Activated CD4-positive, alpha-beta T cell treated with anti-CD3 and anti-CD28 coated beads, Interleukin-2, Interleukin-6, amounts not matched to agents 100 ng/mL and 50 ng/mL, durations not matched to agents 16 hours and 8 hours (primary cell): ENCODE data around the gene ACTL8.
"Not testable (repeated sequence)": the region's sequence is repeated elsewhere in the genome, so short reads cannot be mapped to it uniquely, and the experiment has no call there.

Source experiments
- DNase-seq: peaks from one replicate; pipeline ENCODE4 v3.0.0-alpha.2; 2020

ACTL8 gene

GRCh38 chr1:17735793-17736192, 19.3 kb upstream of the ACTL8 start:
- DNase-seq = no peak

DNA sequence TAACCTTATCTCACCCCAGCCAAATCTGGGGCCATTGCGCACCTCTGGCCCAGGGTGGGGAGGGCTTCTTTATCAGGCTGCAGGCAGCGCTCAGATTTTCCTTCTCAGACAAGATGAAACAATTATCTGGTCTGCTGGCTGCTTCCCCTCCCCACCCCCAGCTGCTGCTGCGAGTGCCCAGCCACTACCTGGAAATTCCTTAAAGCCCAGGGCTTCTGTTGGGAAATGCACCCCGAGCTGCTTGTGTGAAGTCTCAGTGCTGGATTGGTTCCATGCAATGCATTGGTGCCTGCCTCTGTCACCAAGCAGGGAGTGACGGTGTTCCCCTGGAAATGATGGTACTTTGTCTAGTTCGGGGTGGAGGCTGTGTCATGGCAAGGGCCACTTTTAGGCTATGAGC, 18.5 kb upstream of the ACTL8 start:
- no peak for DNase-seq

- no peak for DNase-seq
Measured at GRCh38 chr1:17739050-17739449, 16.1 kb upstream of the ACTL8 start.

- no peak for DNase-seq
Measured at GRCh38 chr1:17741052-17741451, 14.1 kb upstream of the ACTL8 start.

- no peak for DNase-seq
Measured at GRCh38 chr1:17742583-17742982, 12.6 kb upstream of the ACTL8 start.

- no peak for DNase-seq
Measured at GRCh38 chr1:17743008-17743647, 12.0 kb upstream of the ACTL8 start.

DNA sequence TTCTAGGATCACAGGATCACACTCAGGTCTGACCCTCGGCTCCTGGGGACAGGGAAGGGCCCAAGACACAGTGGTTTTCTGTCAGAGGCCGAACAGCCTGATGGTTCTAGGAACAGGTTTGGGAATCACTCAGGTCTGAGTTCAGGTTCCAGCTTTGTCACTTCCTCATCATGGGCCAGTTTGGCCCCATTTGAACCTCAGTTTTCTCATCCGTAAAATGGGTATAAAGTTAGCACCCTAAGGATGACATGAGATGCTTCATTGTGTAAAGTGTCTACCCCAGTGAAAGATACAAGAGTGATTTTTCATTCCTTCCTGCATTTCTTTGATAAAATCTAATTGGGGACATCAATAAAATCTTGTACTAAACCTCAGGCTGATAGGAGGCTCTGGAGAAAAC, 11.2 kb upstream of the ACTL8 start:
- no peak for DNase-seq

- no peak for DNase-seq
Measured at GRCh38 chr1:17744666-17745478, 10.3 kb upstream of the ACTL8 start.

DNA sequence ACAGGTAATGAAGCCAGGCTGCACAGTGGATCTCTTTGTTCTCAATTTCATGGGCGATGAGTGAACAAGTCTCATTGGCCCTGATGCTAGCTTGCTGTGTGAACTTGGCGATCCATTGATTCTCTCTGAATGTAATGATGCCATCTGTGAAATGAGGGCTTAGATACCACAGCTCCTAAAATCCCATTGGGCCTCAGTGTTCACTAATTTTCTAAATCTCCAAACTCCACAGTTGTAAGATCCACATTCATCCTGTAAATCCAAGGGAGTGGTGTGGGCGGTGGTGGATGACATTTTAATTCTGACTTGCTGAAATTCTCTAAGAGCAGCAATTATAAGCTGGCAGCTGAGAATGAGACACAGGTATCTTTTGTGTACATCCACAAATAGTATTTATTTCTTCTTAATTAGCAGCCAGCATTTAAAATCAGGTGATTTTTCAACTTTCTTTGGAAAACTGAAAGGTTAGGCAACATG, 9.6 kb upstream of the ACTL8 start:
- DNase-seq = no peak

DNA sequence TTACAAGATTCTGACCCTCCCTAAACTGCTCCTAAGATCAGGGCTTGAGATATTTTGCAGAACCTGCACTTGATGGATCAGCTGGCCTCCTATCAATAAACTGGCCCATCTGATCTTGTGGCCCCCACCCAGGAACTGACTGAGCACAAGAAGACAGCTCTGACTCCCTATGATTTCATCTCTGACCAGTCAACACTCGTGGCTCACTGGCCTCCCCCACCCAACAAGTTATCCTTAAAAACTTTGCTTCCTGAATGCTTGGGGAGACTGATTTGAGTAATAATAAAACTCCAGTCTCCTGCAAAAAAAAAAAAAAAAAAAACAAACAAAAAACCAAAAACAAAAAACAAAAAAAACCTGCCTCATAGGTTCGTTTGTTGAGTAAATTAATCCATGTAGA, 8.9 kb upstream of the ACTL8 start:
- not testable (repeated sequence) for DNase-seq

- DNase-seq = no peak
Measured at GRCh38 chr1:17746920-17747319, 8.2 kb upstream of the ACTL8 start.

DNA sequence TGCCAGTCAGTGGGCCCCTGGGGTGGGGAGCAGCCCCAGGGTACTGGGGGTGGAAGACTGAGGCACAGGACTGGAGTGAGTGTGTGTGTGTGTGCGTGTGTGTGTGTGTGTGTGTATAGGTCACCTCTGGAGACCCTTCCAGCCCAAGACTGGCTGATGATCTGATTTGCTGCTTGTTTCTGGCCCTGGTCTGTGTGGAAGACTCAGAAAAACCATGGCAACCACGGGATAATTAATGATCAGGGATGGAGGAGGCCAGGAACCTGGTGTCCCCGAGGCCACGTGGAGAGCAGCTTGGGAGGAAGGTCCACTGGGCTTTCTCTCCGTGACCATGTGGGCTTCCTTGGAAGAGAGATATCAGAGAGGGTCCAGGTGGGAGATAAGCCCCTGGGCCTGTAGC, 4.8 kb upstream of the ACTL8 start:
- no peak for DNase-seq

DNA sequence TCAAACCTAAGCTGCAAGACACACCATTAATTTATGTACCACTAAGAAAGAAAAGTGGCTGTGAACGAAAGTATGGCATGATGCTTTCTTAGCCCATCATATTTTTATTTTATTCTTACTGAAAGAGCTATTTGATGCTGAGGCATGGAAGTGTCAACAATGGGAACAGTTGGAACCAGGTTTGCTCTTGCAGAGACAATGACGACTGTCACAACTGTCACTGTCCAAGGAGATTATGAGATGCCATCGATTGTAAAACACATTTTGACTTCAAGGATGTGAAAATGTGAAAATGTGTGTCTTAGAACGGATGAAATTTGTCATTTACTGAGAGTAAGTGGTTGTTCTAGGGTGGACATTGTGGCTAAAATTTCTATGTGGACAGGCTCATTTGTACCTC, 2.8 kb upstream of the ACTL8 start:
- no peak for DNase-seq

- DNase-seq = no peak
Measured at GRCh38 chr1:17757426-17757825, 2.3 kb downstream of the ACTL8 start.

- DNase-seq = peak; percentile 37
Measured at GRCh38 chr1:17759114-17759513, 4.0 kb downstream of the ACTL8 start.

DNA sequence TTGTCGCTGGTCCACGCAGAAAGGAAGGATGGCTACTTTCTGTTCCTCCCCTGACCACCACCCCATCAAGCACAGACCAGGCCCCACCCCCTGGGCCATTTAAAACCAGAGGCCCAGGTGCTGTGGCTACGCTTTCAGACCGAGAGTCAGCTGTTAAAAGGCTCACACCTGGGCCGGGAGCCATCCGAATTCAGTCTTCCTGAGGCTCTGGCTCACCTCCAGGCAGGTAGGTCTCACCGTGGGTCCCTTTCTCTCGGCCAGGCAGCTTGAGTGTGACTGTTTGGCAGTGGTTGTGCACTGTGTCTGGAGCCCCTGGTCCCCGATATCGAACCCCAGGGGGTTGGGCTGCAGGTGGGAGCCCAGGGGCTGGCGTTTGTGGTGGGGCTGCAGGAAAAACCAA, 7.2 kb downstream of the ACTL8 start:
- DNase-seq = no peak

DNA sequence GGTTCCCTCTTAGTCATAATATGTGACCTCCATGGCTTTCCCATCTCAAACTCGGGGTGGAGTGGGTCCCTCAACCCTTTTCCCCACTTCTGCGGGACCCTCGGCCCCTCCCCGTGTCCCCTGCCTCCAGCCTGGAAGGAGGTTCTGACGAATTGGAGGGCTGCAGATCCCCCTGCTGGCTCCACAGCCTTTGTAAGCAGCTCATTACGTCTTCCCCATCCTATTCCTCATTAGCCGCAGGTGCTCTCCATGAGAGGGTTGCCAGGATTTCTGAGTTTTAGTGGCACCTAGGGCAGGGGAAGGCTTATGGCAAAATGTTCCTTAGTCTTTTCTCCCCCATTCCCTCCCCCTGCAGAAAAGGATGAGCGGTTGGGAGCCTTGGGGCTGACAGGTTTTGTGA, 8.3 kb downstream of the ACTL8 start:
- no peak for DNase-seq

DNA sequence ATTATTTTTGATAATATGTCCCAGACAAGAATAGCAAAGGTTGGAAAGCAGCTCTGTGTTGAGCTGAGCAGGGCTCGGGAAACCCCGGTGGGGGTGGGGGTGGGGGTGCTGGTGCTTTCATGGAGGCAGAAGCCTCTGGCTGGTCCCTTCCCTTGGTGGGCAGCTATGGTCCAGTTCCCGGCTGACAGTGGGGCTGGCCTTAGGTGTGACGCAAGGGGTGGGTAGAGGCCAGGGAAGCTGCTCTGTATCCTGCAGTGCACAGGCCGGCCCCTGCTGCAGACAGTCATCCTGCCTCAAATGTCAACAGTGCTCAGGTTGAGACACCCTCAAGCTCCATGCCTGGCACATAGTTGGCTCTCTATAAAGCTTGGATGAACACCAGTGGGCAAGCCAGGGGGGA, 8.9 kb downstream of the ACTL8 start:
- no peak for DNase-seq

DNA sequence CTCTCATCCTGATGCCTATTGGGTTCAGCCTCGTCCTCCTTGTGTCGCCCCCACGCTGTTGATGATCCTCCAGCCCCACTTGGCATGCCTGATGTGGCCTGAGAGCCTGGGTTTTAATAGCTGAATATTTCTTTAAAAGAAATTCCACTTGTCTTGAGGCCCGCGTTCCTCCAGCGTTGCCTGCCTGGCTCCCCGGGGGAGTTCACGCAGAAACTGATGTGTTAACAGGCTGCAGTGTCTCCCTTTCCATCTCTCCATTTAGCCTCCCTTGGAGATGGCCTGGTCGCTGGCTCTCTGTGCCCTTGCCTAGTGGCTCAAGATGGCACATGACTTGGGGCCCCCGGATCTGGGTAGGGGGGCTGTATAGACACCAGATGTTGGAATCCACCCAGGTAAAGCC, 9.5 kb downstream of the ACTL8 start:
- no peak for DNase-seq

- DNase-seq = no peak
Measured at GRCh38 chr1:17765444-17766411, 10.6 kb downstream of the ACTL8 start.

GRCh38 chr1:17768651-17769241, 13.6 kb downstream of the ACTL8 start:
- no peak for DNase-seq

DNA sequence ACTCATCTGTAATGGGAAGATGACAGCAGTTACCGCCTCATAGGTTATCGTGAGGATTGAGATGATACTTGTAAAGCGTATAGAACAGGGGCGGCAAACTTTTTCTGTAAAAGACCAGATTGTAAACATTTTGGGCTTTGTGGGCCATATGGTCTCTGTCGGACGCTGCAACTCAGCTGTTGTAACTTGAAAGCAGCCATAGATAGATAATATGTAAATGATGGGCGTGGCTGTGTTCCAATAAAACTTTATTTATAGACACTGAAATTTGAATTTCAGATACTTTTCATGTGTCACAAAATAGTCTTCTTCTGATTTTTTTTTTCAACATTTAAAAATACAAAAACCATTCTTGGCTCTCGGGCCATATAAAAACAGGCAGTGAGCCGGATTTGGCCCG, 15.8 kb downstream of the ACTL8 start:
- DNase-seq = no peak

DNA sequence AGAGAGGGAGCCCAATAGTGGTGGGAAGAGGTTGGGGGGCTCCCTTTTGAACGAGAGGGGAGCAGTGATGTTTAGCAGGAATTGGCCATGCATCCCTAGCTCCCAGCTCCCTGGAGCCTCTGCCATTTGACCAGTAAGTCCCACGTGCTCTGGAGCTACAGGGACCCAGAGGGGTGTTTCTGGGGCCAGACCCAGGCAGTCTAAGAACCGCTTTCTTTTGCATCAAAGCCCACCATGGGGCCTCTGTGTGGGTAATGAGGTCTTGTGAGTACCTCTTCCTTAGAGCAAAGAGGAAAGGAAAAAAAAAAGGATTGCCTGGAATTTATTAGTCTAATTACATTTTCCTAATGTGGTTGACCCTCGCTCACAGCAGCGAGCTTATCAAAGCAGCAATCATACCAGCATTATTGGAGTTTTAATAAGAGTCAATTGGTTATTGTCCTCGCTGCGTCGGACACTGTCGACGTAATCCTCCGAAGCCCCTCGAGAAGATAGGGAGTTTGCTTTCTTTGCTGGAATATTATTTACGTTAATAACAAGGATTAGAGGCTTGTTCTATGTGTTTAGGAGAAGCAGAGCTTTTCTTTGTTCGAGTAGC, 17.6 kb downstream of the ACTL8 start:
- no peak for DNase-seq
